ENCODE results near the gene GID4.

Gene GID4

GRCh38 chr17:18070861-18071340 lies 31.7 kb downstream of the GID4 start:
- in situ Hi-C loops (cut with MboI; ENCODE audit: low pct_unique_long_range_greater_than_20kb, low sequenced_read_pairs, unreplicated experiment): no loop called here
- no peak for DNase-seq (ENCODE audit: low spot score)
- TF ChIP-seq, protein P1, sequence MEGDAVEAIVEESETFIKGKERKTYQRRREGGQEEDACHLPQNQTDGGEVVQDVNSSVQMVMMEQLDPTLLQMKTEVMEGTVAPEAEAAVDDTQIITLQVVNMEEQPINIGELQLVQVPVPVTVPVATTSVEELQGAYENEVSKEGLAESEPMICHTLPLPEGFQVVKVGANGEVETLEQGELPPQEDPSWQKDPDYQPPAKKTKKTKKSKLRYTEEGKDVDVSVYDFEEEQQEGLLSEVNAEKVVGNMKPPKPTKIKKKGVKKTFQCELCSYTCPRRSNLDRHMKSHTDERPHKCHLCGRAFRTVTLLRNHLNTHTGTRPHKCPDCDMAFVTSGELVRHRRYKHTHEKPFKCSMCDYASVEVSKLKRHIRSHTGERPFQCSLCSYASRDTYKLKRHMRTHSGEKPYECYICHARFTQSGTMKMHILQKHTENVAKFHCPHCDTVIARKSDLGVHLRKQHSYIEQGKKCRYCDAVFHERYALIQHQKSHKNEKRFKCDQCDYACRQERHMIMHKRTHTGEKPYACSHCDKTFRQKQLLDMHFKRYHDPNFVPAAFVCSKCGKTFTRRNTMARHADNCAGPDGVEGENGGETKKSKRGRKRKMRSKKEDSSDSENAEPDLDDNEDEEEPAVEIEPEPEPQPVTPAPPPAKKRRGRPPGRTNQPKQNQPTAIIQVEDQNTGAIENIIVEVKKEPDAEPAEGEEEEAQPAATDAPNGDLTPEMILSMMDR (IDR thresholded peaks at IDR 0.05; ENCODE audit: extremely low read depth, insufficient read depth, missing control alignments): no peak

GRCh38 chr17:18071751-18072150 lies 32.5 kb downstream of the GID4 start:
- DNase-seq (ENCODE audit: low spot score): no peak
- in situ Hi-C loops (cut with MboI; ENCODE audit: low pct_unique_long_range_greater_than_20kb, low sequenced_read_pairs, unreplicated experiment): no loop called here
- TF ChIP-seq, protein P1 (IDR thresholded peaks at IDR 0.05; ENCODE audit: extremely low read depth, insufficient read depth, missing control alignments): no peak

DNA sequence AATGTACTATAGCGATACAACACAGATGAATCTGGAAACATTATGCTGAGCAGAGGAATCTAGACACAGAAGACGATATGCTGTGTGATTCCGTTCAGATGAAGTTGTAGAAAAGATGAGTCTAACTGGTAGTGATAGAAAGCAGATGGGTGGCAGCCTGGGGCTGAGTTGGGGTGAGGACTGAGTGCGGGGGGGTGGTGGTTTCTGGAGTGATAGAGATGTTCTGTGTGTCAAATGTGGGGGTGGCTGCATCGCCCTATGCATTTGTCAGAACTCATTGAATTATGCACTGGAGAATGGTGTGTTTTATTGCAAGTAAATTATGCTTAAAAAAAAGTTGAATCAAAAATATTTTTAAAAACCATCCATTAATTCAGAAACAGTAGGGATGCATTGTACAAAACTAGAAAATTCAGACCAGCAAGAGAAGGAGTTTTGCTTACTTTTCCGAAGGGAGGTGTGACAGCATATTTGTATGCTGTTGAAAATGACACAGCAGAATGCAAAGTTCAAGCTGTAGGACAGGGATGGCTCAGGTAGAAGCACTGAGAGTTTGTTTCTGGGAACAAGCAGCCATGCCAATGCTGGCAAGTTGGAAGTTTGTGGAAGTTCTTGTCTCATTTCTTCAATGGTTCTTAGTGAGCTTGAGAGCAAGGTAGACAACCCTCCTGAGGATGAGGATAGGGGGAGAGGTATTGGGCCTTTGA lies 35.5 kb downstream of the GID4 start:
- in situ Hi-C loops (cut with MboI; ENCODE audit: low pct_unique_long_range_greater_than_20kb, low sequenced_read_pairs, unreplicated experiment): no loop called here
- DNase-seq (ENCODE audit: low spot score): no peak
- TF ChIP-seq, protein P1 (IDR thresholded peaks at IDR 0.05; ENCODE audit: extremely low read depth, insufficient read depth, missing control alignments): no peak

- DNase-seq (ENCODE audit: low spot score): no peak
- in situ Hi-C loops (cut with MboI; ENCODE audit: low pct_unique_long_range_greater_than_20kb, low sequenced_read_pairs, unreplicated experiment): no loop called here
- TF ChIP-seq, protein P1 (IDR thresholded peaks at IDR 0.05; ENCODE audit: extremely low read depth, insufficient read depth, missing control alignments): no peak
Observed at GRCh38 chr17:18076936-18077335, 37.7 kb downstream of the GID4 start.

DNA sequence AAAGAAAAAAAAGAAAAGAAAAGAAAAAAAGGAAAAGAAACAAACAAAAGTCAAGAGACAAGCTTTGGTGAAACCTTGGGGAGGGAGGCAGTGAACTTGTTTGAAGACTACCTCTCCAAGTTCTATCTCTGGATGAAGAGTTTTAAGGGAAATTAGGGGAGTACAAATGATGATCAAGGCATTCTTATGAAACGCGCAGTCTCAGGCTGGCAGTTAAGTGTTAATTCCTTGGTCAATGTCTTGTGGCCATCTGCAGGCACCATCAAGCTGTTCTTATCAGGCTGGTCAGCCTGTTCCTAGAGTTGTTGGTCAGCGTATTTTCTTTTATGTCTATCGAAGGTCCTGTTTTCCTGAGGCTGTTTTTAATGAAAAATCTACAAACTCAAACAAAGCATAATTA lies 40.3 kb downstream of the GID4 start:
- DNase-seq (ENCODE audit: low spot score): no peak
- TF ChIP-seq, protein P1 (IDR thresholded peaks at IDR 0.05; ENCODE audit: extremely low read depth, insufficient read depth, missing control alignments): no peak
- in situ Hi-C loops (cut with MboI; ENCODE audit: low pct_unique_long_range_greater_than_20kb, low sequenced_read_pairs, unreplicated experiment): no loop called here

GRCh38 chr17:18084256-18084655 lies 45.0 kb downstream of the GID4 start:
- in situ Hi-C loops (cut with MboI; ENCODE audit: low pct_unique_long_range_greater_than_20kb, low sequenced_read_pairs, unreplicated experiment): no loop called here
- TF ChIP-seq, protein P1 (IDR thresholded peaks at IDR 0.05; ENCODE audit: extremely low read depth, insufficient read depth, missing control alignments): no peak
- DNase-seq (ENCODE audit: low spot score): no peak
